H1 (cell line): ENCODE results near the gene TMEM44. TPM values are rescaled to one million over a fixed set of nuclear protein-coding genes. Genes with fewer than 3 reads are reported as not detected.

Experiments
- CTCF ChIA-PET: fragments of 300-600 bp; sonication (Branson Sonifier 250); formaldehyde crosslinking; loops from one replicate; lab custom pipeline; 2021; ENCODE audit not compliant: partially characterized antibody; lab: Charles Lee
- POLR2A ChIA-PET: fragments of 300-600 bp; sonication (Branson Sonifier 250); formaldehyde crosslinking; loops from one replicate; lab custom pipeline; 2021; ENCODE audit warnings: inconsistent platforms; ENCODE audit not compliant: partially characterized antibody; lab: Charles Lee
- DNase-seq, 2 experiments: peaks; one replicate each; pipeline versions ENCODE4 v3.0.0 to v3.0.0-alpha.2; 2010 to 2022; ENCODE audit warnings: low spot score in 2 of 2, low read depth in 1 of 2, mixed read lengths in 1 of 2
- FAIRE-seq: peaks from 2 replicates; lab custom pipeline; 2011; peaks lifted over from hg19 to GRCh38; lab: Jason Lieb, UNC
- H2AFZ ChIP-seq: 2 replicates; pipeline ENCODE4 v1.8.1; 2012; ENCODE audit warnings: low read length, inconsistent platforms
- H2AK5ac ChIP-seq: 2 replicates; pipeline ENCODE4 v1.6.1; 2013; ENCODE audit warnings: low read depth, low read length
- H2BK120ac ChIP-seq: replicated peaks from 2 replicates; pipeline ENCODE3; 2013; ENCODE audit warnings: low read depth, low read length, inconsistent platforms
- H2BK12ac ChIP-seq: 2 replicates; pipeline ENCODE4 v1.6.1; 2013; ENCODE audit warnings: low read depth, low read length
- H2BK15ac ChIP-seq: 2 replicates; pipeline ENCODE4 v1.6.1; 2013; ENCODE audit warnings: low read length
- H2BK20ac ChIP-seq: 2 replicates; pipeline ENCODE4 v1.6.1; 2013; ENCODE audit warnings: low read length
- H2BK5ac ChIP-seq: 2 replicates; pipeline ENCODE4 v1.6.1; 2013; ENCODE audit warnings: low read depth, low read length
- H3K14ac ChIP-seq: 2 replicates; pipeline ENCODE4 v1.6.1; 2013; ENCODE audit warnings: inconsistent platforms; ENCODE audit not compliant: insufficient read length
- H3K18ac ChIP-seq: 2 replicates; pipeline ENCODE4 v1.6.1; 2013; ENCODE audit warnings: low read length; ENCODE audit errors: extremely low read depth
- H3K23ac ChIP-seq: 2 replicates; pipeline ENCODE4 v1.6.1; 2013; ENCODE audit warnings: inconsistent platforms; ENCODE audit not compliant: insufficient read length
- H3K23me2 ChIP-seq: 2 replicates; pipeline ENCODE4 v1.6.1; 2013; ENCODE audit warnings: low read depth, low read length
- H3K27ac ChIP-seq: 2 replicates; pipeline ENCODE4 v1.6.1; 2011; ENCODE audit warnings: low read depth, low read length, inconsistent platforms
- H3K27me3 ChIP-seq, 4 experiments: replicated peaks in 1 of 4; 1 replicate in 1 of 4; 2 replicates in 3 of 4; pipeline versions ENCODE4 v1.6.1 to v1.8.1; 2011 to 2013; ENCODE audit warnings: low read length in 3 of 4, mild to moderate bottlenecking in 3 of 4, inconsistent platforms in 2 of 4, mixed read lengths in 2 of 4, moderate library complexity in 1 of 4; ENCODE audit not compliant: control insufficient read depth in 3 of 4, insufficient read depth in 3 of 4; ENCODE audit errors: extremely low read depth in 1 of 4
- H3K36me3 ChIP-seq, 4 experiments: 2 replicates each; pipeline versions ENCODE4 v1.6.1 to v1.8.1; 2011 to 2013; ENCODE audit warnings: mild to moderate bottlenecking in 4 of 4, low read length in 3 of 4, moderate library complexity in 2 of 4, control low read depth in 1 of 4, inconsistent platforms in 1 of 4; ENCODE audit not compliant: insufficient read depth in 4 of 4, control insufficient read depth in 2 of 4
- H3K4ac ChIP-seq: replicated peaks from 2 replicates; pipeline ENCODE3; 2013; ENCODE audit warnings: low read length, low read depth, mixed read lengths, inconsistent platforms; ENCODE audit not compliant: insufficient read length
- H3K4me1 ChIP-seq, 4 experiments: replicated peaks in 1 of 4; 1 replicate in 1 of 4; 2 replicates in 3 of 4; pipeline versions ENCODE4 v1.6.1 to v1.8.1; 2011 to 2013; ENCODE audit warnings: low read length in 3 of 4, inconsistent platforms in 2 of 4, mixed read lengths in 1 of 4; ENCODE audit not compliant: insufficient read depth in 4 of 4, control insufficient read depth in 3 of 4
- H3K4me2 ChIP-seq, 2 experiments: 2 replicates each; pipeline versions ENCODE4 v1.6.1 to v1.8.1; 2011 to 2013; ENCODE audit warnings: low read depth in 2 of 2, low read length in 2 of 2, control low read depth in 1 of 2, inconsistent platforms in 1 of 2, mild to moderate bottlenecking in 1 of 2; ENCODE audit not compliant: insufficient read depth in 1 of 2
- H3K4me3 ChIP-seq, 4 experiments: fragments of 200-600, 300-600 bp in 1 of 4; sonication (generic), shearing (Covaris generic), sonication (Bioruptor Twin) in 1 of 4; 2 replicates each; pipeline versions ENCODE4 v1.5.1 to v1.8.1; 2011 to 2016; ENCODE audit warnings: low read length in 4 of 4, low read depth in 3 of 4, control low read depth in 2 of 4, inconsistent platforms in 2 of 4, mild to moderate bottlenecking in 2 of 4, mixed read lengths in 1 of 4, moderate library complexity in 1 of 4; ENCODE audit not compliant: insufficient read depth in 2 of 4; ENCODE audit errors: extremely low read depth in 1 of 4
- H3K56ac ChIP-seq: replicated peaks from 2 replicates; pipeline ENCODE3; 2013; ENCODE audit warnings: low read depth, mild to moderate bottlenecking, mixed read lengths, low read length, inconsistent platforms; ENCODE audit not compliant: insufficient read length
- H3K79me1 ChIP-seq: 2 replicates; pipeline ENCODE4 v1.6.1; 2013; ENCODE audit warnings: low read depth, low read length, control low read depth
- H3K79me2 ChIP-seq, 2 experiments: 2 replicates each; pipeline versions ENCODE4 v1.6.1 to v1.8.1; 2012 to 2013; ENCODE audit warnings: low read length in 2 of 2, mild to moderate bottlenecking in 2 of 2, inconsistent platforms in 1 of 2; ENCODE audit not compliant: insufficient read depth in 2 of 2, control insufficient read depth in 1 of 2
- H3K9ac ChIP-seq, 4 experiments: replicated peaks in 1 of 4; 1 replicate in 1 of 4; 2 replicates in 3 of 4; pipeline versions ENCODE4 v1.6.1 to v1.8.1; 2011 to 2013; ENCODE audit warnings: low read depth in 3 of 4, low read length in 3 of 4, control low read depth in 2 of 4, mild to moderate bottlenecking in 2 of 4, moderate library complexity in 2 of 4, inconsistent platforms in 1 of 4; ENCODE audit errors: extremely low read depth in 1 of 4
- H3K9me3 ChIP-seq, 2 experiments: 2 replicates each; pipeline versions ENCODE4 v1.6.1 to v1.8.1; 2012 to 2013; ENCODE audit warnings: mild to moderate bottlenecking in 2 of 2, moderate library complexity in 2 of 2, control low read depth in 1 of 2, inconsistent platforms in 1 of 2, low read depth in 1 of 2, low read length in 1 of 2, mixed read lengths in 1 of 2; ENCODE audit not compliant: insufficient read depth in 2 of 2
- H4K20me1 ChIP-seq, 2 experiments: replicated peaks in 1 of 2; 2 replicates each; pipeline versions ENCODE3 to v1.8.1; 2011 to 2013; ENCODE audit warnings: inconsistent platforms in 2 of 2, low read length in 2 of 2, mild to moderate bottlenecking in 1 of 2; ENCODE audit not compliant: insufficient read depth in 2 of 2, control insufficient read depth in 1 of 2
- H4K5ac ChIP-seq: 2 replicates; pipeline ENCODE4 v1.6.1; 2013; ENCODE audit warnings: low read length, low read depth, mixed read lengths, inconsistent platforms; ENCODE audit not compliant: insufficient read length
- H4K8ac ChIP-seq: 2 replicates; pipeline ENCODE4 v1.8.0; 2013; ENCODE audit warnings: mild to moderate bottlenecking, moderate library complexity, low read length, inconsistent platforms; ENCODE audit not compliant: insufficient read depth; ENCODE audit errors: extremely low read depth
- H4K91ac ChIP-seq: replicated peaks from 2 replicates; pipeline ENCODE3; 2013; ENCODE audit warnings: low read length, mixed read lengths, inconsistent platforms; ENCODE audit not compliant: insufficient read length
- ASH2L ChIP-seq: fragments of 200-600, 300-600 bp; sonication (generic); IDR thresholded peaks from one replicate; pipeline ENCODE4 v1.7.1; 2017; ENCODE audit warnings: low read length
- BCL11A ChIP-seq, 2 experiments: IDR thresholded peaks; one replicate each; pipeline ENCODE4 v1.6.1; 2011; ENCODE audit warnings: low read depth in 2 of 2, low read length in 2 of 2, mild to moderate bottlenecking in 2 of 2
- BRCA1 ChIP-seq: IDR thresholded peaks from 2 replicates; pipeline ENCODE4 v1.6.1; 2012; ENCODE audit warnings: low read depth, low read length, improper control_type of control experiment
- GABPA ChIP-seq: IDR thresholded peaks from 2 replicates; pipeline ENCODE4 v1.6.1; 2011; ENCODE audit warnings: mild to moderate bottlenecking, low read length, moderate library complexity, borderline replicate concordance; ENCODE audit not compliant: insufficient read depth
- GTF2F1 ChIP-seq: IDR thresholded peaks from 2 replicates; pipeline ENCODE4 v1.6.1; 2012; ENCODE audit warnings: low read depth, low read length, improper control_type of control experiment, borderline replicate concordance
- JUND ChIP-seq: IDR thresholded peaks from 2 replicates; pipeline ENCODE4 v1.6.1; 2011; ENCODE audit warnings: mild to moderate bottlenecking, improper control_type of control experiment, low read length
- MAFK ChIP-seq: IDR thresholded peaks from 2 replicates; pipeline ENCODE4 v1.6.1; 2012; ENCODE audit warnings: low read depth, mild to moderate bottlenecking, improper control_type of control experiment, low read length
- RFX5 ChIP-seq: IDR thresholded peaks from 2 replicates; pipeline ENCODE4 v1.6.1; 2011; ENCODE audit warnings: low read depth, low read length, improper control_type of control experiment, borderline replicate concordance
- SP1 ChIP-seq: IDR thresholded peaks from 2 replicates; pipeline ENCODE4 v1.6.1; 2011; ENCODE audit warnings: low read depth, low read length
- SP4 ChIP-seq: IDR thresholded peaks from 2 replicates; pipeline ENCODE4 v1.6.1; 2012; ENCODE audit warnings: low read length, inconsistent platforms
- SUZ12 ChIP-seq: fragments of 200-600 bp; sonication (generic); IDR thresholded peaks from 2 replicates; pipeline ENCODE4 v1.6.1; 2012; ENCODE audit warnings: mild to moderate bottlenecking, inconsistent platforms, low read length, moderate library complexity, mixed read lengths
- TAF7 ChIP-seq: optimal IDR thresholded peaks from 2 replicates; pipeline ENCODE3; 2011; ENCODE audit warnings: low read depth, mild to moderate bottlenecking, inconsistent platforms, low read length, moderate library complexity, borderline replicate concordance
- TCF12 ChIP-seq: IDR thresholded peaks from 2 replicates; pipeline ENCODE4 v1.6.1; 2011; ENCODE audit warnings: low read depth, mild to moderate bottlenecking, low read length
- ZNF274 ChIP-seq: IDR thresholded peaks from 2 replicates; pipeline ENCODE4 v1.7.0; 2012; ENCODE audit warnings: low read length, borderline replicate concordance; ENCODE audit errors: extremely low read depth
- WGBS, 2 experiments: shearing (Covaris generic) in 1 of 2; methylation state at CpG; one replicate each; pipeline versions ENCODE4 v1.1.6 to v1.1.7; 2013 to 2015; ENCODE audit warnings: low lambda C conversion rate in 2 of 2, mixed read lengths in 2 of 2, inconsistent platforms in 1 of 2, low coverage in 1 of 2, missing lambda C conversion rate in 1 of 2; ENCODE audit not compliant: insufficient replicate concordance in 2 of 2, insufficient coverage in 1 of 2, insufficient read length in 1 of 2; ENCODE audit errors: extremely low coverage in 1 of 2, missing lambda C conversion rate in 1 of 2; 5-methylcytosine and 5-hydroxymethylcytosine counted together
- polyA plus RNA-seq, 7 experiments: library from polyadenylated mRNA; depleted of rRNA in 3 of 7; stranded (reverse) in 5 of 7; unstranded in 2 of 7; fragments of >200 nt in 5 of 7; fragments of 200-250 nt in 2 of 7; gene quantifications; 1 replicate in 5 of 7; 2 replicates in 1 of 7; 4 replicates in 1 of 7; pipeline versions ENCODE4 v1.2.1 to v1.2.3, GENCODE V29; 2011 to 2013; ENCODE audit warnings: missing spikeins in 2 of 7, mixed read lengths in 2 of 7
- total RNA-seq: library from RNA; stranded (reverse); fragmentation: NEBNext Ultra II Directional; extraction: Animal tissue kit (Norgen Biotek cat#: 25700); gene quantifications from 2 replicates; pipeline ENCODE4 v1.2.1, GENCODE V29; 2021

The TMEM44 gene
- total and polyA plus RNA-seq, 2 of the 8 experiments (the other 6 are each of a cell fraction or from before 2014, with no cell fraction given), result 14.0 to 16.7 TPM

- Histone ChIP-seq H4K5ac (no peak overlapping the region), H3K9me3 (no peaks in the 10 kb centered on the region), H3K23ac (no peak overlapping the region), H2AFZ (no peak overlapping the region), H2BK15ac (no peak overlapping the region), H3K27me3 (no peaks in the 10 kb centered on the region), H3K79me2 (no peaks in the 10 kb centered on the region), H2BK120ac (no peak overlapping the region), H3K4me2 (no peak overlapping the region), H3K23me2 (no peaks in the 10 kb centered on the region), H3K36me3 (peaks cover 14 to 79% (median 57%) of the 10 kb centered on the region in 4 experiments), H3K14ac (no peak overlapping the region), H4K91ac (no peak overlapping the region), H2BK20ac (no peak overlapping the region), H4K20me1 (peaks cover 2 to 4% of the 10 kb centered on the region in 2 experiments), H3K27ac (no peak overlapping the region), H3K4me3 (no peak overlapping the region), H2AK5ac (no peak overlapping the region), H3K4me1 (no peaks in the 10 kb centered on the region), H4K8ac (no peak overlapping the region), H3K4ac (no peak overlapping the region), H3K18ac (no peak overlapping the region), H2BK12ac (no peak overlapping the region), H2BK5ac (no peak overlapping the region), H3K9ac (no peak overlapping the region), H3K79me1 (no peaks in the 10 kb centered on the region; the same call in 1 of the 2 replicates), H3K56ac (no peak overlapping the region)
- 91% methylated on average over 3 of the region's 3 CpGs; no CpG with 5 or more reads in 1 of the 2 experiments for WGBS, 2 experiments
- ChIA-PET CTCF (interaction anchor here (1.0 kb wide), 1 partner anchor 9 kb away, joined by 4 read pairs; no protein-coding TSS in a partner anchor), POLR2A (interaction anchor here (1.9 kb wide), 1 partner anchor 8 kb away, joined by 5 read pairs; no protein-coding TSS in a partner anchor)
- DNase-seq (no peak), FAIRE-seq (no peak)
- TF ChIP-seq BCL11A (IDR thresholded peaks at IDR 0.05; ENCODE audit: low read depth in 2 of 2, low read length in 2 of 2) (no peak), JUND (no peak), SP4 (no peak), GTF2F1 (no peak), BRCA1 (no peak), RFX5 (no peak), SUZ12 (no peak), ASH2L (no peak), SP1 (no peak), TAF7 (no peak), ZNF274 (no peak), GABPA (no peak), MAFK (no peak), TCF12 (no peak)
These were observed 14.5 kb upstream of the TMEM44 start for GRCh38 chr3:194647747-194648146.
